Mesenchymal stem cell (in vitro differentiated cells and primary cell): ENCODE data around the gene TMTC4.

ENCODE experiments used
- DNase-seq: peaks from one replicate; pipeline ENCODE4 v3.0.0-alpha.2; 2013
- H2AFZ ChIP-seq: one replicate; pipeline ENCODE4 v1.6.1; 2013; ENCODE audit warnings: low read depth, mild to moderate bottlenecking, control low read depth, inconsistent platforms, low read length, moderate library complexity
- H2AK5ac ChIP-seq: 2 replicates; pipeline ENCODE4 v1.6.1; 2013; ENCODE audit warnings: low read length, moderate library complexity, mild to moderate bottlenecking, inconsistent platforms; ENCODE audit not compliant: severe bottlenecking
- H2BK120ac ChIP-seq: one replicate; pipeline ENCODE4 v1.6.1; 2013; ENCODE audit warnings: low read depth, mild to moderate bottlenecking, inconsistent platforms, low read length, moderate library complexity
- H2BK12ac ChIP-seq, 2 experiments: one replicate each; pipeline ENCODE4 v1.6.1; 2013; ENCODE audit warnings: inconsistent platforms in 2 of 2, low read length in 2 of 2, mild to moderate bottlenecking in 2 of 2, moderate library complexity in 2 of 2, control low read depth in 1 of 2
- H2BK15ac ChIP-seq: one replicate; pipeline ENCODE4 v1.6.1; 2013; ENCODE audit warnings: mild to moderate bottlenecking, low read depth, inconsistent platforms; ENCODE audit not compliant: poor library complexity, severe bottlenecking
- H2BK5ac ChIP-seq: 2 replicates; pipeline ENCODE4 v1.6.1; 2013; ENCODE audit warnings: low read depth, mild to moderate bottlenecking, low read length, control low read depth, inconsistent platforms; ENCODE audit not compliant: poor library complexity, severe bottlenecking
- H3K14ac ChIP-seq, 2 experiments: one replicate each; pipeline ENCODE4 v1.6.1; 2013; ENCODE audit warnings: inconsistent platforms in 2 of 2, low read length in 2 of 2, control low read depth in 1 of 2, mild to moderate bottlenecking in 1 of 2, moderate library complexity in 1 of 2
- H3K18ac ChIP-seq, 2 experiments: one replicate each; pipeline ENCODE4 v1.6.1; 2013; ENCODE audit warnings: inconsistent platforms in 2 of 2, low read length in 2 of 2, control low read depth in 1 of 2, low read depth in 1 of 2, mild to moderate bottlenecking in 1 of 2
- H3K23ac ChIP-seq, 2 experiments: one replicate each; pipeline ENCODE4 v1.6.1; 2013; ENCODE audit warnings: inconsistent platforms in 2 of 2, low read length in 2 of 2, mild to moderate bottlenecking in 2 of 2, moderate library complexity in 2 of 2, control low read depth in 1 of 2
- H3K27ac ChIP-seq: 2 replicates; pipeline ENCODE4 v1.5.1; 2013; ENCODE audit warnings: mild to moderate bottlenecking, moderate library complexity, low read length, control low read depth, inconsistent platforms; ENCODE audit not compliant: poor library complexity, severe bottlenecking
- H3K27me3 ChIP-seq, 2 experiments: 2 replicates each; pipeline versions ENCODE4 v1.6.1 to v1.7.0; 2013; ENCODE audit warnings: low read length in 2 of 2, mild to moderate bottlenecking in 2 of 2, moderate library complexity in 2 of 2, control low read depth in 1 of 2, inconsistent platforms in 1 of 2; ENCODE audit not compliant: control insufficient read depth in 1 of 2, insufficient read depth in 1 of 2
- H3K36me3 ChIP-seq, 2 experiments: 2 replicates each; pipeline versions ENCODE4 v1.6.1 to v1.7.0; 2013; ENCODE audit warnings: low read length in 2 of 2, control low read depth in 1 of 2, inconsistent platforms in 1 of 2, low read depth in 1 of 2, mild to moderate bottlenecking in 1 of 2; ENCODE audit not compliant: insufficient read depth in 2 of 2, control insufficient read depth in 1 of 2
- H3K4ac ChIP-seq, 2 experiments: one replicate each; pipeline ENCODE4 v1.6.1; 2013; ENCODE audit warnings: inconsistent platforms in 2 of 2, low read length in 2 of 2, mild to moderate bottlenecking in 2 of 2, moderate library complexity in 2 of 2, control low read depth in 1 of 2, low read depth in 1 of 2
- H3K4me1 ChIP-seq: 2 replicates; pipeline ENCODE4 v1.6.1; 2013; ENCODE audit warnings: low read depth, low read length, control low read depth; ENCODE audit not compliant: control insufficient read depth, insufficient read depth
- H3K4me2 ChIP-seq: 2 replicates; pipeline ENCODE4 v1.6.1; 2013; ENCODE audit warnings: low read length, mild to moderate bottlenecking, inconsistent platforms; ENCODE audit not compliant: poor library complexity, severe bottlenecking
- H3K4me3 ChIP-seq, 2 experiments: 2 replicates each; pipeline versions ENCODE4 v1.5.1 to v1.7.0; 2013; ENCODE audit warnings: low read length in 2 of 2, mild to moderate bottlenecking in 2 of 2, control low read depth in 1 of 2, low read depth in 1 of 2; ENCODE audit not compliant: insufficient read depth in 1 of 2
- H3K79me1 ChIP-seq: replicated peaks from 2 replicates; pipeline ENCODE4 v1.6.1; 2013; ENCODE audit warnings: mild to moderate bottlenecking, control low read depth, low read length, inconsistent platforms; ENCODE audit not compliant: poor library complexity, severe bottlenecking
- H3K9ac ChIP-seq: 2 replicates; pipeline ENCODE4 v1.7.0; 2013; ENCODE audit warnings: mild to moderate bottlenecking, low read length, moderate library complexity
- H3K9me3 ChIP-seq: 2 replicates; pipeline ENCODE4 v1.7.0; 2013; ENCODE audit warnings: mild to moderate bottlenecking, low read length; ENCODE audit not compliant: control insufficient read depth
- H4K8ac ChIP-seq: one replicate; pipeline ENCODE4 v1.6.1; 2013; ENCODE audit warnings: inconsistent platforms, mild to moderate bottlenecking, low read length, moderate library complexity
- H4K91ac ChIP-seq: one replicate; pipeline ENCODE4 v1.6.1; 2013; ENCODE audit warnings: mild to moderate bottlenecking, low read length, inconsistent platforms
- whole genome bisulfite sequencing: methylation state at CpG from one replicate; pipeline ENCODE4 v1.1.7; 2013; ENCODE audit warnings: mixed read lengths; 5-methylcytosine and 5-hydroxymethylcytosine counted together

TMTC4 gene

GRCh38 chr13:100652510-100652909 is 22.1 kb downstream of the TMTC4 start:
- H4K91ac ChIP-seq = no peak overlapping the region
- H3K79me1 ChIP-seq = peaks cover 2% of the 10 kb centered on the region
- H3K4me3 ChIP-seq = no peak overlapping the region
- H3K9me3 ChIP-seq = no peaks in the 10 kb centered on the region
- no peak overlapping the region for H3K23ac ChIP-seq
- no peak overlapping the region for H2BK15ac ChIP-seq
- 100% methylated on average over 1 of the region's 2 CpGs for WGBS
- no peak overlapping the region for H3K4me2 ChIP-seq
- no peak for DNase-seq
- no peak overlapping the region for H3K14ac ChIP-seq
- peaks cover 14 to 40% of the 10 kb centered on the region in 2 experiments for H3K36me3 ChIP-seq
- no peak overlapping the region for H3K4ac ChIP-seq
- H3K9ac ChIP-seq = no peak overlapping the region
- no peak overlapping the region for H2AFZ ChIP-seq
- no peak overlapping the region for H2BK12ac ChIP-seq
- H3K27me3 ChIP-seq = no peaks in the 10 kb centered on the region
- H2BK120ac ChIP-seq = no peak overlapping the region
- no peaks in the 10 kb centered on the region for H3K4me1 ChIP-seq
- H4K8ac ChIP-seq = no peak overlapping the region
- H2AK5ac ChIP-seq = no peak overlapping the region
- no peak overlapping the region for H3K27ac ChIP-seq
- no peak overlapping the region for H3K18ac ChIP-seq
- H2BK5ac ChIP-seq = no peak overlapping the region

GRCh38 chr13:100650326-100650725 is 24.3 kb downstream of the TMTC4 start:
- no peak overlapping the region for H4K8ac ChIP-seq
- no peaks in the 10 kb centered on the region for H3K27me3 ChIP-seq
- H2AFZ ChIP-seq = no peak overlapping the region
- WGBS = 84% methylated on average over 14 of the region's 14 CpGs
- H2BK5ac ChIP-seq = no peak overlapping the region
- no peak overlapping the region for H3K23ac ChIP-seq
- no peak for DNase-seq
- no peak overlapping the region for H2AK5ac ChIP-seq
- H2BK12ac ChIP-seq = no peak overlapping the region
- H3K4ac ChIP-seq = no peak overlapping the region
- no peak overlapping the region for H4K91ac ChIP-seq
- no peaks in the 10 kb centered on the region for H3K9me3 ChIP-seq
- H3K9ac ChIP-seq = no peak overlapping the region
- peaks cover 13 to 21% of the 10 kb centered on the region in 2 experiments for H3K36me3 ChIP-seq
- H3K79me1 ChIP-seq = peaks cover 2% of the 10 kb centered on the region
- H3K4me1 ChIP-seq = no peaks in the 10 kb centered on the region
- H3K27ac ChIP-seq = no peak overlapping the region
- no peak overlapping the region for H3K4me2 ChIP-seq
- H3K18ac ChIP-seq = no peak overlapping the region
- H2BK15ac ChIP-seq = no peak overlapping the region
- no peak overlapping the region for H3K4me3 ChIP-seq
- H3K14ac ChIP-seq = peak overlapping the region in 1 of 2 experiments; percentile 64
- H2BK120ac ChIP-seq = no peak overlapping the region

- Histone ChIP-seq H3K23ac (no peak overlapping the region), H2BK15ac (no peak overlapping the region), H3K18ac (no peak overlapping the region), H3K4me1 (no peaks in the 10 kb centered on the region), H3K4me2 (no peak overlapping the region), H3K4me3 (no peak overlapping the region), H3K9me3 (no peaks in the 10 kb centered on the region), H3K27ac (no peak overlapping the region), H2BK5ac (no peak overlapping the region), H3K36me3 (peaks cover 5 to 13% of the 10 kb centered on the region in 2 experiments), H3K4ac (no peak overlapping the region), H3K27me3 (no peaks in the 10 kb centered on the region), H3K9ac (no peak overlapping the region), H3K14ac (no peak overlapping the region), H4K8ac (no peak overlapping the region), H2AFZ (no peak overlapping the region), H2BK120ac (no peak overlapping the region), H4K91ac (no peak overlapping the region), H3K79me1 (peaks cover 2% of the 10 kb centered on the region), H2AK5ac (no peak overlapping the region), H2BK12ac (no peak overlapping the region)
- WGBS = 97% methylated on average over 4 of the region's 4 CpGs
- DNase-seq = no peak
Measured at GRCh38 chr13:100648354-100648753, 26.2 kb downstream of the TMTC4 start.

- H2BK5ac ChIP-seq = no peak overlapping the region
- peaks cover 4% of the 10 kb centered on the region for H3K79me1 ChIP-seq
- H3K27me3 ChIP-seq = no peaks in the 10 kb centered on the region
- no peaks in the 10 kb centered on the region for H3K9me3 ChIP-seq
- H3K36me3 ChIP-seq = peaks cover 14 to 20% of the 10 kb centered on the region in 2 experiments
- no peak overlapping the region for H3K18ac ChIP-seq
- H3K4ac ChIP-seq = no peak overlapping the region
- no peak overlapping the region for H3K23ac ChIP-seq
- no peak overlapping the region for H2AFZ ChIP-seq
- H4K91ac ChIP-seq = no peak overlapping the region
- H3K27ac ChIP-seq = no peak overlapping the region
- DNase-seq = no peak
- H3K9ac ChIP-seq = no peak overlapping the region
- H2BK15ac ChIP-seq = no peak overlapping the region
- no peaks in the 10 kb centered on the region for H3K4me1 ChIP-seq
- no peak overlapping the region for H3K4me3 ChIP-seq
- H2BK120ac ChIP-seq = no peak overlapping the region
- no peak overlapping the region for H3K14ac ChIP-seq
- H2BK12ac ChIP-seq = no peak overlapping the region
- 95% methylated on average over 10 of the region's 10 CpGs for WGBS
- H3K4me2 ChIP-seq = no peak overlapping the region
- no peak overlapping the region for H2AK5ac ChIP-seq
- H4K8ac ChIP-seq = no peak overlapping the region
Measured at GRCh38 chr13:100646871-100647270, 27.7 kb downstream of the TMTC4 start.
